ENCODE data around the gene MRPL19. TPM values are rescaled to one million over a fixed set of nuclear protein-coding genes. Genes with fewer than 3 reads are reported as not detected.

The MRPL19 gene
- 10 to 100 TPM; 38.2 to 50.4 TPM for total RNA-seq

- peak; percentile 85 for DNase-seq
- CTCF ChIA-PET: interaction anchor here (0.8 to 4.3 kb wide), 8 partner anchors 10 to 38 kb away, joined by 3 to 24 read pairs (median 4); no protein-coding TSS in a partner anchor
- Mint-ChIP-seq H3K4me1 (peaks cover 24% of the 10 kb centered on the region), H3K27ac (peak within 1 kb of the TSS; percentile 92), H3K27me3 (peaks cover 2% of the 10 kb centered on the region), H3K4me3 (peak within 1 kb of the TSS; percentile 89), H3K36me3 (peaks cover 25% of the 10 kb centered on the region), H3K9me3 (ENCODE audit: low read depth) (no peaks in the 10 kb centered on the region)
- ATAC-seq: peak; percentile 99
Measured at GRCh38 chr2:75646583-75647425, at the start of gene MRPL19. TSS of gene MRPL19 (plus strand) at chr2:75646783. CDS start at chr2:75646808, 25 bp downstream.

GRCh38 chr2:75596784-75597183 lies 49.8 kb upstream of the MRPL19 start:
- Mint-ChIP-seq H3K27ac (no peak overlapping the region), H3K27me3 (peaks cover 8% of the 10 kb centered on the region), H3K4me1 (no peaks in the 10 kb centered on the region), H3K9me3 (ENCODE audit: low read depth) (no peaks in the 10 kb centered on the region), H3K4me3 (no peak overlapping the region), H3K36me3 (no peaks in the 10 kb centered on the region)
- DNase-seq (no peak), ATAC-seq (no peak)
- CTCF ChIA-PET: interaction anchor here (2.4 kb wide), 1 partner anchor 12 kb away, joined by 12 read pairs; no protein-coding TSS in a partner anchor

DNA sequence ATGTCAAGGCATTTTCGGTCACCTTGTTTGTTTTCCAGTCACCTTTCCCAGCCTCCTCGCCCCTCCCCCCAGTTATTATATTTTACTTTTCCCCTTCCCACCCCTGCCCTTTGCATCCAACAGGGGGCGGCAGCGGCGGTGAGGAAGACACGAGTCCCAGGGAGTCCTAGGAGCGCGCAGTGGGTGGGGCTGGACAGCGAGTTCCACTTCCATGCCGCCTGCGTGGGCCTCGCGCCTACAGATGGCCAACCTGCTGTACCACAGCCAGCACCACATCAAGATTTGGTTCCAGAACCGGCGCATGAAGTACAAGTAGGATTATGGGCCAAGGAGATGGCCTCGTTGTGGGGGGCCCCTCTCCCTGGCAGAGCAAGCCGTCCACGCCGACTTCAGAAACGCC lies 48.6 kb upstream of the MRPL19 start:
- Mint-ChIP-seq H3K4me3 (no peak overlapping the region), H3K27me3 (peaks cover 8% of the 10 kb centered on the region), H3K4me1 (no peaks in the 10 kb centered on the region), H3K27ac (no peak overlapping the region), H3K36me3 (no peaks in the 10 kb centered on the region), H3K9me3 (ENCODE audit: low read depth) (no peaks in the 10 kb centered on the region)
- DNase-seq (no peak), ATAC-seq (no peak)
- CTCF ChIA-PET: no interaction called here

GRCh38 chr2:75598589-75599155 lies 47.9 kb upstream of the MRPL19 start:
- Mint-ChIP-seq H3K4me3 (no peak overlapping the region), H3K9me3 (ENCODE audit: low read depth) (no peaks in the 10 kb centered on the region), H3K27me3 (peaks cover 2% of the 10 kb centered on the region), H3K4me1 (no peaks in the 10 kb centered on the region), H3K36me3 (no peaks in the 10 kb centered on the region), H3K27ac (no peak overlapping the region)
- no peak for DNase-seq
- CTCF ChIA-PET: interaction anchor here (2.2 kb wide), 1 partner anchor 11 kb away, joined by 10 read pairs; no protein-coding TSS in a partner anchor
- no peak for ATAC-seq

DNA sequence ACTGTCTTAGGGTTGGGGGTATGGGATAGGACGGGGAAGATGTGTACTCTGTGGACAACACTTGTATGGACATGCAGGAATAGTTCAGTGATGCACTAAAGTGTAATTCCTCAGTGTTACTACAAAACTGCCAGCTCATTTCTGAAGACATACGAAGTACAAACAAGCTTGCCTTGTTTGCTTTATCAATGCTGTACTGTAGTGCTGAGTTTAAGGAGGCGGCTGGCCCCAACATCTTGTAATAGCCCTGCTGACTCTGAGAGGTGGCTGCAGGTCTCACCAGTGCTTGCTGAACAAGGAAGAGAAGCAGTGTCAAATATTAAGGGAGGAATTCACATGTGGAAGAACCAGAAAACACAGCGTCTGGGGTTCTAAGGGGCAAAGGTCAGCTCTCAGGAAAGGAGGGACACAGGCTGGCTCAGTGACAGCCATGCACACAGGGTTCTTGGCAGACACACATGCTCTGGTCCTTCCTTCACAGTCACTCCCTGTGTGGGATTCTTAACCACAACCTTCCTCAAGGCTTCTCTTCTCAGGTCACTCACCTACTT lies 46.0 kb upstream of the MRPL19 start:
- DNase-seq: no peak
- peaks cover 4% of the 10 kb centered on the region for H3K27me3 Mint-ChIP-seq
- no peak overlapping the region for H3K27ac Mint-ChIP-seq
- ATAC-seq: no peak
- no peaks in the 10 kb centered on the region for H3K9me3 Mint-ChIP-seq (ENCODE audit: low read depth)
- H3K4me1 Mint-ChIP-seq: no peaks in the 10 kb centered on the region
- no peak overlapping the region for H3K4me3 Mint-ChIP-seq
- CTCF ChIA-PET: interaction anchor here (2.2 kb wide), 1 partner anchor 9 kb away, joined by 10 read pairs; no protein-coding TSS in a partner anchor
- H3K36me3 Mint-ChIP-seq: no peaks in the 10 kb centered on the region

GRCh38 chr2:75602724-75603342 lies 43.8 kb upstream of the MRPL19 start:
- DNase-seq: no peak
- Mint-ChIP-seq H3K27ac (no peak overlapping the region), H3K4me1 (no peaks in the 10 kb centered on the region), H3K36me3 (no peaks in the 10 kb centered on the region), H3K4me3 (no peak overlapping the region), H3K27me3 (peaks cover 21% of the 10 kb centered on the region), H3K9me3 (ENCODE audit: low read depth) (no peaks in the 10 kb centered on the region)
- CTCF ChIA-PET: no interaction called here
- no peak for ATAC-seq

- Mint-ChIP-seq H3K9me3 (ENCODE audit: low read depth) (no peaks in the 10 kb centered on the region), H3K4me3 (no peak overlapping the region), H3K27me3 (peaks cover 27% of the 10 kb centered on the region), H3K4me1 (no peaks in the 10 kb centered on the region), H3K27ac (no peak overlapping the region), H3K36me3 (no peaks in the 10 kb centered on the region)
- DNase-seq: no peak
- ATAC-seq: no peak
- CTCF ChIA-PET: no interaction called here
Measured at GRCh38 chr2:75603477-75603876, 43.1 kb upstream of the MRPL19 start.

- Mint-ChIP-seq H3K27ac (no peak overlapping the region), H3K4me3 (no peak overlapping the region), H3K36me3 (no peaks in the 10 kb centered on the region), H3K27me3 (peaks cover 37% of the 10 kb centered on the region), H3K4me1 (no peaks in the 10 kb centered on the region), H3K9me3 (ENCODE audit: low read depth) (no peaks in the 10 kb centered on the region)
- CTCF ChIA-PET: no interaction called here
- DNase-seq: no peak
- ATAC-seq: no peak
Measured at GRCh38 chr2:75604484-75604883, 42.1 kb upstream of the MRPL19 start.

GRCh38 chr2:75605770-75606529 lies 40.6 kb upstream of the MRPL19 start:
- DNase-seq: no peak
- Mint-ChIP-seq H3K27me3 (peaks cover 45% of the 10 kb centered on the region), H3K4me3 (no peak overlapping the region), H3K9me3 (ENCODE audit: low read depth) (no peaks in the 10 kb centered on the region), H3K36me3 (no peaks in the 10 kb centered on the region), H3K27ac (no peak overlapping the region), H3K4me1 (no peaks in the 10 kb centered on the region)
- CTCF ChIA-PET: interaction anchor here (1.2 to 1.8 kb wide), 3 partner anchors 9 to 45 kb away, joined by 3 read pairs; partner anchors contain the start of gene EVA1A
- ATAC-seq: no peak

DNA sequence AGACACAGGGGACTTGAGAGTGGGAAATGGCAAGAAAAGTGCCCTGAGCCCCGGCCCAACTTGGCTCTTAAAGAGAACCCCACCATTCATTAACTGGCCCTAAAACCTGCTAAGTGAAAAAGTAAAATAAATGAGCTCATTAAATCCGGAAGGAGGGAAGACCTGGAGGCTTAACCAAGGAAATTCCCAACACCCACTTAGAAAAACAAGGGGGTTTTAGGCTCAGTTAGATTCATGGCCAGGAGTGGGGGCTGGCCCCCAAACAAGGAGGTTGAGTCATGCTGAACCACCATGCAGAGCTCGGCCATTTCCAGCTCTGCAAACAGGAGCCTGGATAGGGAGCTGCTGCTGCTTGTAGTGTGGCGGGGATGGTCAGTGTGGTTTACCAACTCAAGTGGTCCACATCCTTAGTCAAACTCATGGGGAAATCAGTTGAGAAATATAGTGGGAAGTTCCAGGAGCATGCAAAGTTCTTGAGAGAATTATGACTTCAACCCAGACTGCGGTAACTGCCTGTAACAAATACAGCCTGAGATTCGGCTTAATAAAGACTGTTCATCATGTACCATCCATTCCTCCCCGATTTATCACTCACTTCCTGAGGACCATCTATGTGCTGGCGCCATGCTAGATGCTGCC lies 39.7 kb upstream of the MRPL19 start:
- Mint-ChIP-seq H3K9me3 (ENCODE audit: low read depth) (no peaks in the 10 kb centered on the region), H3K4me1 (no peaks in the 10 kb centered on the region), H3K27me3 (peaks cover 42% of the 10 kb centered on the region), H3K27ac (no peak overlapping the region), H3K36me3 (no peaks in the 10 kb centered on the region), H3K4me3 (no peak overlapping the region)
- CTCF ChIA-PET: interaction anchor here (1.0 to 1.8 kb wide), 4 partner anchors 8 to 46 kb away, joined by 3 to 5 read pairs (median 3); partner anchors contain the start of gene EVA1A
- no peak for DNase-seq
- ATAC-seq: no peak

DNA sequence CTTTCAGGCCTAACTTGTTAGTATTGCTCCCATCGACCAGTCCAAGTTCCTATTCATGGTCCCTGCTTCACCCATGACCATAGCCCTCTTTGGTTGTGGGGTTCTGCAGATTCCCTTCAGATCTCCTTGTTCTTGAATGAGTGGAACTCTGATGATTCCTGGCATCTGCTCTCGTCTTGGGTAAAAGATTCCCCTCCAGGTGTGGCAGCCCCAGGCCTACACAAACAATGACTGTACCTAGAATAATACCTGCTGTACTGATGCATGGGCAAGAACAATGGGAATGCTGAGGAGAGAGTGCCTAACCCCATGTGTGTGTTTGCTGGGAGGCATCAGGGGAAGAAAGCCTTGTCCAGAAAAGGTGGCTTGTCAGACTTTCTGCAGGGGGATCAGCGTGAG lies 39.2 kb upstream of the MRPL19 start:
- DNase-seq (no peak), ATAC-seq (no peak)
- CTCF ChIA-PET: interaction anchor here (1.0 to 2.6 kb wide), 2 partner anchors 12 to 21 kb away, joined by 5 to 12 read pairs; no protein-coding TSS in a partner anchor
- H3K36me3 Mint-ChIP-seq: no peaks in the 10 kb centered on the region
- H3K27me3 Mint-ChIP-seq: peaks cover 43% of the 10 kb centered on the region
- no peak overlapping the region for H3K27ac Mint-ChIP-seq
- no peaks in the 10 kb centered on the region for H3K9me3 Mint-ChIP-seq (ENCODE audit: low read depth)
- no peaks in the 10 kb centered on the region for H3K4me1 Mint-ChIP-seq
- H3K4me3 Mint-ChIP-seq: no peak overlapping the region

DNA sequence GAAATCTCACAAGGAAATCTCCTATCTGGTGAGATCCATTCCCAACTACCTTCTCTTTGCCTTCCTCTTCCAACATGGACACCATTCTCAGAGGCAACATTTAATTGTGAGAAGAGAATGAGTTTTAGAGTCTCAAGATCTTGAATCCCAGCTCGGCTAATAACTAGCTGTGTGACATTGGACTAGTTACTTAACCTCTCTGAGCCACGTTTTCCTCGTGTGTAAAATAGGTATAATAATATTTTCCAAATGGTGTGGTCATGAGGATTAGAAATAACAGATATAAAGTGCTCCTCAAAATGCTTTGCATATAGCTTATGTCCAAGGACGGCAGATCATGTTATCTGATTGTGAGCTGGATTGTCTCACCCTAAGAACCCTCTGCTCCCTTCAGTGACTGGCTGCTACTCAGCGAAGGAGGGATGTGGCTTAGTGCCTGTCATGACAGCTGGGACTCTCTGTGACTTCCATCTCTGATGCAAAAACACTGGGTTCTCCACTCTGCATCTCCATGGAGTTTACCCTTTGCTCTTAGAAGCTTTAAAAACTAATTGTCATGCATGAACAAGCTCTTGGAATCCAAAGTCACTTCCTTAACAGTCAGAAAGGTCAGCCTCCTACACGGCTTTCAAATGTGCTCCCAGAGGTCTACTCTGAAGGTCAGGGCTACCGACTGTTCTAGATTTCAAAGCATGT lies 38.4 kb upstream of the MRPL19 start:
- no peaks in the 10 kb centered on the region for H3K9me3 Mint-ChIP-seq (ENCODE audit: low read depth)
- CTCF ChIA-PET: interaction anchor here (0.9 to 2.9 kb wide), 16 partner anchors 8 to 331 kb away, joined by 3 to 12 read pairs (median 4); partner anchors contain the start of gene EVA1A
- peaks cover 46% of the 10 kb centered on the region for H3K27me3 Mint-ChIP-seq
- no peak overlapping the region for H3K27ac Mint-ChIP-seq
- H3K4me3 Mint-ChIP-seq: no peak overlapping the region
- ATAC-seq: no peak
- no peaks in the 10 kb centered on the region for H3K36me3 Mint-ChIP-seq
- H3K4me1 Mint-ChIP-seq: no peaks in the 10 kb centered on the region
- no peak for DNase-seq
